GM21423 (cell line): ENCODE measurements around the gene FAM171A2.
"Not testable (repeated sequence)": the region's sequence is repeated elsewhere in the genome, so short reads cannot be mapped to it uniquely, and the experiment has no call there.

Experiments
- ATAC-seq: cut with Tn5 transposase; IDR thresholded peaks from one replicate; pipeline ENCODE4 v1.9.1; 2021; ENCODE audit warnings: mild to moderate bottlenecking, moderate library complexity; ENCODE audit not compliant: unreplicated experiment

FAM171A2 gene

GRCh38 chr17:44363613-44364159 is at the start of gene FAM171A2:
Gene FAM171A2, minus strand, starts transcription at chr17:44363853. Its CDS starts 139 bp downstream, at chr17:44363714.
- no peak for ATAC-seq

DNA sequence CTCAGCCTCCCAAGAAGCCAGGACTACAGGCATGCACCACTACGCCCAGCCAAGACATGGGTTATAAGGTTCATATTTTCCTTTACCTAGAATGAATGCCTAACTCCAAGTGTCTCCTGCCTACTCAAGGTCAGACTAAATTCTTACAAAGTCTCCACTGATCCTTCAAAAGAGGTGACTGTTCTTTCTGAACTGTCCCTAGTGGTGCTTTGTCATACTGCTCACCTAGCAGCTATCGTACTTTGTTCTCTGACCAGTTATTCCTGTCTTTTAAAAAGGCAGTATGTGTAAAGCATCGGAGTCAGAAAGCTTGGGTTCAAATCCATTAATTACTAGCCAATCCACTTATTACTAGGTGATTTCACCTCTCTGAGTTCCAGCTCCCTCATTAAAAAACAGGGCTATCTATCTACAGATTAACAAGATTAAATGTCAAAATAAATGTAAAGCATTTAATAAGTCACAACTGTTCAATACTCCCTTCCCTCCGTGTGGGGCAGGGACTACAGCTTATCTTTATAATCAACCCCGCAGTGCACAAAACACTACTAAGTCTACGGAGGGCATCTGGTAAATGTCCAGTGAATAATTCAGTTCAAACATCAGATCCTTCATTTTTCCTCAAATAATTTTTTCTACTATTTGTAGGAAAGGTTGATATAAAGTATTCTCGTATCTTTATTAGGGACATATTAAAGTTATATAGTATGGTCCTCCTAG is 45.8 kb upstream of the FAM171A2 start:
- no peak for ATAC-seq

GRCh38 chr17:44408786-44409185 is 45.1 kb upstream of the FAM171A2 start:
- ATAC-seq: no peak

DNA sequence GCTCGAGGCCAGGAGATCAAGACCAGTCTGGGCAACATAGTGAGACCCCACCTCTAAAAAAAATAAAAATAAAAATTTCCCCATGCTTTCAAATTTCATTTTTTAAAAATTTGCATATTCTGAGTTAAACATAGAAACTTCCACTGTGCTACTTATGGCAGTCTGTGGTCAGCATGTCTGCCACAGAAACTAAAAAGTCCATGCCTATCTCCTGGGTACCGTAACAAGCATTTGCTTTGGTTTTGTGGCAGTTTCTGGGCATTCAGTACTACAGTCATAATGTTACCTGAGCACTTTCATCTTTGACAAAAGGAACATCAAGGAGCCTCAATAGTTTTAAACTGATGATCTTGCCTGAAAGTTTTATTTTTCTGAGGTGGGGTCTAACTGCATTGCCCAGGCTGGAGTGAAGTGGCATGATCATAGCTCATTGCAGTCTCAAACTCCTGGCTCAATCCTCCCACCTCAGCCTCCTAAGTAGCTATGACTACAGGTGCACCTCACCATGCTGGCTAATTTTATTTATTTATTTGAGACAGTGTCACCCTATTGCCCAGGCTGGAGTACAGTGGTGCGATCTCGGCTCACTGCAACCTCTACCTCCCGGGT is 39.0 kb upstream of the FAM171A2 start:
- ATAC-seq: peak; percentile 53

DNA sequence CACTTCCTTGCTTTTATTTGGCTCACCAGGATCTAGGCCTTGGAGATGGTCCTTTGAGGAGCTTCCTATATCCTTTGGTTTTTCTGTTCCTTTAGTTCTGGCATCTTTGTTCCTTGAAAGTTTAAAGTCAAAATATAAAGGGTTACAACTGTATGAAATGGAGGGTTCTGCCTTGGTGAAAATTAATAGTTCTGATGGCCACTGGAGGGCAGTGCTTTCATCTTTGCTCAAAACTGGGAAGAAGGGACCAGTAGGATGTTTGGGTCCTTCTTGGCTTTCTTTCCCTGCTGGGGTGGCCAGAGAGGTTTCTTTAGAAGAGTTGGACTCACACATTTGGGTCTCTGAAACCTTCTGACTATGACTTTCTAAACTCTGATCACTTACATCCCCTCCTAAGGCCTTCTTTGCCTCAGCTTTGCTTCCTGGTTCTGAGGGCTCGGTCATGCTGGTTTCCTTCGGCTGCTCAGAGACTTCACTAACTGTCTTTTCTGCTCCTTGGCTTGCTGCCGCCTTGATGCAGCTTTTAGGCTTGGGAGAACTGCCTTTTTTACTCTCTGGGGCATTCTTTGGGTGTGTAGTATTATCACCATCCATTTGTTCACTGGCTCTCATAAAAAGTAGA is 36.7 kb upstream of the FAM171A2 start:
- ATAC-seq: no peak

DNA sequence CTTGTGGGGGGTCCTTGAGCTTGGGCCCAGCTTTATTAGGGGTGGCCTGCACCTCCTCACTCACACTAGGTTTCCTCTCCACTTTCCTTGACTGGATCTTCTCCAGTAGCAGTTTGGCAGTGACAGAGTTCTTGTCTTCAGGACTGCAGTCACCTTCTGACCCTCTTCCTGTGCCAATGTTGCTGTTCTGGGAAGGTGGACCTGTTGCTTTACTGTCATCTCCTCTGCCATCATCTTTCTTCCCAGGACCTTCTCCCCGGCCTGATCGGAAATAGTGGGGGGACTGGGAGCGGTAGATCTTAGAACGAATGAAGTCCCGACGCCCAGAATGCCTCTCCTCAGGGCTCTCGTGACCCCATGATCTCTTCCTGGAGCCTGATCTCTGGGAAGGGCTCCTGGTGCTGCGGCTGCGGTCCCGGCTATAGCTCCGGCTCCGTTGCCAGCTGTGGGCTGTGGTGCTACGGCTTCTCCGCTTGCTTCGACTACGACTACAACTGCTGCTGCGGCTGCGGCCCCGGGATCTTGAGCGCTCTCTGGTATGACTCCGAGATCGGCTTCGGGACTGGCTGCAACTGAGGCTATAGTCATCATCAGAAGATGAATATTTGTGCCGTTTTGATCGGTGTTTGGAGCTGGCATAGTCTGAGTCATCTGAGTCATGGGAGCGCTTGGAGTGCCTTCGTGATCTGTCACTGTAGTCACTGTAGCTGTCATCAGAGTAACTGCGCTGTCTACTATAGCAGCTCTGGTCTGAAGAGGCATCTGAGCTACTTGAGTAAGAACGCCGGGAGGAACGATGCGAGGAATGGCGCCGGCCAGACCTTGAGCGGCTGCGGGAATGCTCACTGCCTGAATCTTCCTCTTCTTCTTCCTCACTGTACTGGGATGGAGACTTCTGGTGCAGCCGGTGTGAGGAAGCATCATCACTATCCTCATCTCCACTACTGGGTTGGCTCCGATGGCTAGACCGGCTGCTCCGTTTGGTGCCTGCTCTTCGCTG is 35.3 kb upstream of the FAM171A2 start:
- ATAC-seq: no peak

DNA sequence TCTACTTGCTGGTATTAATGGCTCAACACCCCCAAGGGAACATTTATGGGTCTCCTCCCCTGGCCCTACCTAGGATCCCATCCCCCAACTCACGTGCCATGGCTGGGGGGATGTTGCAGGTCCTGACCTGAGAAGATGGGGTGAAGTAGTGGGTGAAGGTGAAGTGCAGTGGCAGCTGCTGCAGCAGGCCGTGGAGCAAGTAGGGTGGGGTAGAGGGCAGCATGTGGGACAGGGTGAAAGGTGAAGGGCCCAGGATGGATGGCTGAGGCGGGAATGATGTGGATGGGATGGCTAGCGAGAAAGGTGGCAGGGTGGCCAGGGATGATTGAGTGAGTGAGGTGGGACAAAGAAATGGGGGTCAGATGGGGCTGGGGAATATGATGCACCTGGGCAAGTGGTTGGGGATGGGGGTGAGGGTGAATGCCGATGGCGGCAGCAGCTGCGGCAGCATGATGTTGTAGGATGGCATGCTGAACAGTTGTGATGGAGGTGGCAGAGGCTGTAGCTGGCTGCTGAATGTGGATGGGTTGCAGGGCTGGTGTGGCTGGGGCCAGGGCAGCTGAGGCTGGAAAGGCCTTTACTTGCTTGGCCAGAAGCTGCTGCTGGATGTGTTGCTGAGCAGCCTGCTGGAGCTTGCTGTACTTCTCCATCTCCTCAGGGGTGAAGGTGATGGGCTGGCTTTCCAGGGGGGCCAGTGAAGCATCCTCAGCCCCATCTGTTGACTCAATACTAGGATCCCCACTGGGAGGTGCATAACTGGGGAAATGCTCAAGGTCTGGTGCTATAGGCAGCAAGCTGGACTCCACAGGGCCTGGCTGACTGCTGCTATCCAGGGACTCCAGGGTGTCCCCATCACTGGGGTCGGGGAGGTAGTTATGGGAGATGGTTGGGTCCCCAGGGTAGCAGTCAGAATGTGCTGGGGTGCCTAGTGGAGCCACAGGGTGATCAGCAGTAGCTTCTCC is 34.1 kb upstream of the FAM171A2 start:
- no peak for ATAC-seq

GRCh38 chr17:44396946-44397345 is 33.3 kb upstream of the FAM171A2 start:
- no peak for ATAC-seq

- no peak for ATAC-seq
These were observed 31.2 kb upstream of the FAM171A2 start for GRCh38 chr17:44394833-44395232.

GRCh38 chr17:44394112-44394511 is 30.5 kb upstream of the FAM171A2 start:
- not testable (repeated sequence) for ATAC-seq

DNA sequence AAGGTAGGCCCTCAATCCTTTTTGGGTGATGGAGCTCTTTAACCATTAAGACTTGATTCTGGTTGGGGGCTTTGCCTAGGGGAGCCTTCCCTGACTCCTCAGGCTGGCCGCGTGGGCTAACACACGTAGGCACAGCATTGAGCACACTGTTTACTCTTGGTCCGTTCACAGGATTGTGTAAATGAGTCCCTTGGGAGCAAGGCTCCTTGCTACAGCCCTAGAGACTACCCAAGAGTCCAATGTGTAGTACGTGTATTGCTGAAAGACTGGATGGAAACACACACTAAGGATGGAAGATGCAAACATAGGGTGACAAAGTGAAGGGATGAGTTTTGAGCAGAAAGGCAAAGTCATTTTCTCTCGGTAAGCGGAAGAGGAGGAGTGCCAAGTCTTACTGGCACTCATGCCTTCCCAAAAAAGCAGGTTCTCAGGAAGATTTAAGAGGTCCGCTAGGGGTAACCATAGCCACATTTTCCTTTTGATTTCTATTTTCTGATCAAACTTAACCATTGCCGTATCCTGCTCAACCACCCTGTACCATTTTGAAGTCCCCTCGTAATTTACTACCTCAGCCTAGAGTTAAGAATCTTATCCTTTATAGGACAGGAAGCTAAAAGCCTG is 26.7 kb upstream of the FAM171A2 start:
- no peak for ATAC-seq

GRCh38 chr17:44389723-44390202 is 26.1 kb upstream of the FAM171A2 start:
- no peak for ATAC-seq

- no peak for ATAC-seq
These were observed 25.6 kb upstream of the FAM171A2 start, which contains the start of gene ITGA2B for GRCh38 chr17:44389281-44389680. Gene ITGA2B, minus strand, starts transcription at chr17:44389649. Its CDS starts 176 bp downstream, at chr17:44389473.

GRCh38 chr17:44387804-44388203 is 24.2 kb upstream of the FAM171A2 start:
- ATAC-seq: no peak

- no peak for ATAC-seq
These were observed 22.5 kb upstream of the FAM171A2 start for GRCh38 chr17:44386182-44386525.

- peak; percentile 50 for ATAC-seq
These were observed 21.9 kb upstream of the FAM171A2 start for GRCh38 chr17:44385287-44386181.

GRCh38 chr17:44384823-44385286 is 21.2 kb upstream of the FAM171A2 start:
- ATAC-seq: peak; percentile 15
